COLO829 (cell line): Measurements from ENCODE around the gene ADARB2.

ENCODE experiments used
- DNase-seq: peaks from one replicate; pipeline ENCODE4 v3.0.0; 2012; ENCODE audit warnings: low spot score

Gene ADARB2

GRCh38 chr10:1187151-1187854, 550.0 kb downstream of the ADARB2 start:
- DNase-seq: no peak

- no peak for DNase-seq
Observed at GRCh38 chr10:1186683-1186990, 550.7 kb downstream of the ADARB2 start.

GRCh38 chr10:1185911-1186682, 551.2 kb downstream of the ADARB2 start:
- DNase-seq: no peak

- no peak for DNase-seq
Observed at GRCh38 chr10:1184541-1185430, 552.5 kb downstream of the ADARB2 start.

GRCh38 chr10:1183701-1184100, 553.6 kb downstream of the ADARB2 start:
- DNase-seq: no peak

GRCh38 chr10:1183033-1183396, 554.3 kb downstream of the ADARB2 start:
- no peak for DNase-seq

- no peak for DNase-seq
Observed at GRCh38 chr10:1182280-1183032, 554.9 kb downstream of the ADARB2 start.

GRCh38 chr10:1180836-1181235, 556.5 kb downstream of the ADARB2 start:
- DNase-seq: no peak

GRCh38 chr10:1180071-1180730, 557.1 kb downstream of the ADARB2 start:
- DNase-seq: no peak

GRCh38 chr10:1179346-1180070, 557.8 kb downstream of the ADARB2 start:
- DNase-seq: no peak

- DNase-seq: no peak
Observed at GRCh38 chr10:1178506-1178905, 558.8 kb downstream of the ADARB2 start.

GRCh38 chr10:1177936-1178335, 559.4 kb downstream of the ADARB2 start:
- no peak for DNase-seq

GRCh38 chr10:1175956-1176565, 561.3 kb downstream of the ADARB2 start:
- DNase-seq: no peak

- DNase-seq: no peak
Observed at GRCh38 chr10:1174022-1174421, 563.3 kb downstream of the ADARB2 start.

- DNase-seq: no peak
Observed at GRCh38 chr10:1173091-1173490, 564.2 kb downstream of the ADARB2 start.

GRCh38 chr10:1172256-1172984, 564.9 kb downstream of the ADARB2 start:
- DNase-seq: no peak

- no peak for DNase-seq
Observed at GRCh38 chr10:1171586-1171985, 565.7 kb downstream of the ADARB2 start.

- DNase-seq: no peak
Observed at GRCh38 chr10:1171182-1171581, 566.1 kb downstream of the ADARB2 start.

- DNase-seq: no peak
Observed at GRCh38 chr10:1170867-1171180, 566.5 kb downstream of the ADARB2 start.
